Gastrocnemius medialis (tissue), 4 donors: ENCODE data around the gene NRG3. TPM values are rescaled to one million over a fixed set of nuclear protein-coding genes. Genes with fewer than 3 reads are reported as not detected.

Experiments used
- ATAC-seq, 2 donors: fragments of 150-250 bp; one replicate each; pipeline ENCODE4 v1.9.1; 2016
- DNase-seq, 2 donors: peaks; one replicate each; pipeline ENCODE4 v3.0.0-alpha.2; 2019
- H3K27ac ChIP-seq, 4 donors: fragments of 200-600 bp; sonication (generic); 1 replicate in 1 of 4; 2 replicates in 3 of 4; pipeline ENCODE4 v1.5.1; 2016 to 2018; ENCODE audit warnings: mild to moderate bottlenecking in 2 of 4, moderate library complexity in 1 of 4
- H3K27me3 ChIP-seq, 3 donors: fragments of 200-600 bp; sonication (generic) in 2 of 3; 1 replicate in 1 of 3; 2 replicates in 2 of 3; pipeline versions ENCODE4 v1.5.1 to v1.6.0; 2016 to 2019; ENCODE audit warnings: mild to moderate bottlenecking in 1 of 3, moderate library complexity in 1 of 3
- H3K36me3 ChIP-seq, 2 donors: fragments of 200-600 bp; sonication (generic) in 1 of 2; one replicate each; pipeline ENCODE4 v1.5.1; 2017 to 2018
- H3K4me1 ChIP-seq, 2 donors: fragments of 200-600 bp; sonication (generic) in 1 of 2; one replicate each; pipeline ENCODE4 v1.5.1; 2016 to 2017; ENCODE audit warnings: mild to moderate bottlenecking in 2 of 2
- H3K4me3 ChIP-seq, 4 donors: fragments of 200-600 bp; sonication (generic) in 3 of 4; 1 replicate in 1 of 4; 2 replicates in 3 of 4; pipeline ENCODE4 v1.5.1; 2016 to 2019; ENCODE audit warnings: mild to moderate bottlenecking in 2 of 4
- H3K9me3 ChIP-seq, 3 donors: fragments of 200-600 bp; sonication (generic) in 2 of 3; 1 replicate in 1 of 3; 2 replicates in 2 of 3; pipeline ENCODE4 v1.5.1; 2016 to 2019
- CTCF ChIP-seq, 5 experiments: fragments of 450-650 bp in 3 of 5; fragments of 200-600 bp in 2 of 5; sonication (generic) in 2 of 5; IDR thresholded peaks in 4 of 5; conservative IDR thresholded peaks in 1 of 5; 1 replicate in 4 of 5; 2 replicates in 1 of 5; pipeline ENCODE4 v1.5.1; 2016 to 2019; ENCODE audit warnings: antibody characterized with exemption in 5 of 5, mild to moderate bottlenecking in 3 of 5, moderate library complexity in 3 of 5
- POLR2A ChIP-seq, 2 donors: fragments of 450-650 bp; IDR thresholded peaks; one replicate each; pipeline ENCODE4 v1.6.1; 2017; ENCODE audit warnings: antibody characterized with exemption in 2 of 2, mild to moderate bottlenecking in 2 of 2, moderate library complexity in 2 of 2
- in situ Hi-C, 4 donors: fragments of 200-750 bp; cut with MboI; loops; one replicate each; pipeline versions ENCODE4 v1.15.0 to v1.8.0; 2017; ENCODE audit warnings: low sequenced_read_pairs in 4 of 4
- intact Hi-C: fragments of 100-400 bp; cut with DNase I; formaldehyde crosslinking; loops from one replicate; pipeline ENCODE4 v1.15.1; 2023; ENCODE audit warnings: low total_unique reads
- total RNA-seq, 4 donors: library from RNA; depleted of rRNA; stranded (reverse); fragments of >200 nt; gene quantifications; one replicate each; pipeline versions ENCODE4 v1.1.0 to v1.2.3, GENCODE V29; 2016

The NRG3 gene
- total RNA-seq, 4 donors from 2014 or later = not detected

- no peak for ATAC-seq
Measured at GRCh38 chr10:82817676-82818422, 942.9 kb downstream of the NRG3 start.

GRCh38 chr10:82821043-82821442 lies 946.0 kb downstream of the NRG3 start:
- no peaks in the 10 kb centered on the region for H3K36me3 ChIP-seq
- H3K4me3 ChIP-seq = no peak overlapping the region
- TF ChIP-seq POLR2A (IDR thresholded peaks at IDR 0.05) (no peak), CTCF (IDR thresholded peaks at IDR 0.05 in 4 of 5, conservative IDR thresholded peaks at IDR 0.05 in 1 of 5) (no peak)
- H3K27ac ChIP-seq = no peak overlapping the region
- DNase-seq = no peak
- no peaks in the 10 kb centered on the region for H3K27me3 ChIP-seq
- in situ Hi-C loops (no loop called here), intact Hi-C loops (no loop called here)
- ATAC-seq = no peak
- no peaks in the 10 kb centered on the region for H3K4me1 ChIP-seq
- H3K9me3 ChIP-seq = no peaks in the 10 kb centered on the region

More at GRCh38 chr10:82817676-82818422, 942.9 kb downstream of the NRG3 start:
- Histone ChIP-seq H3K27ac (no peak overlapping the region), H3K36me3 (no peaks in the 10 kb centered on the region), H3K27me3 (no peaks in the 10 kb centered on the region), H3K4me1 (no peaks in the 10 kb centered on the region), H3K4me3 (no peak overlapping the region), H3K9me3 (no peaks in the 10 kb centered on the region)
- no peak for DNase-seq
- in situ Hi-C loops = no loop called here
- no peak for TF ChIP-seq POLR2A (IDR thresholded peaks at IDR 0.05)
- TF ChIP-seq CTCF (IDR thresholded peaks at IDR 0.05 in 4 of 5, conservative IDR thresholded peaks at IDR 0.05 in 1 of 5) = no peak
- intact Hi-C loops = no loop called here

GRCh38 chr10:82826132-82826531 lies 951.1 kb downstream of the NRG3 start:
- in situ Hi-C loops = no loop called here

GRCh38 chr10:82827901-82828300 lies 952.9 kb downstream of the NRG3 start:
- in situ Hi-C loops = no loop called here
- TF ChIP-seq CTCF (IDR thresholded peaks at IDR 0.05 in 4 of 5, conservative IDR thresholded peaks at IDR 0.05 in 1 of 5) = no peak
- no peak for TF ChIP-seq POLR2A (IDR thresholded peaks at IDR 0.05)
- Histone ChIP-seq H3K9me3 (no peaks in the 10 kb centered on the region), H3K4me1 (no peaks in the 10 kb centered on the region), H3K27me3 (no peaks in the 10 kb centered on the region), H3K4me3 (no peak overlapping the region), H3K36me3 (no peaks in the 10 kb centered on the region), H3K27ac (no peak overlapping the region)
- no peak for ATAC-seq
- DNase-seq = no peak
- intact Hi-C loops = no loop called here

More at GRCh38 chr10:82826132-82826531, 951.1 kb downstream of the NRG3 start:
- TF ChIP-seq POLR2A (IDR thresholded peaks at IDR 0.05) (no peak), CTCF (IDR thresholded peaks at IDR 0.05 in 4 of 5, conservative IDR thresholded peaks at IDR 0.05 in 1 of 5) (no peak)
- no peaks in the 10 kb centered on the region for H3K4me1 ChIP-seq
- H3K4me3 ChIP-seq = no peak overlapping the region
- intact Hi-C loops = no loop called here
- no peaks in the 10 kb centered on the region for H3K36me3 ChIP-seq
- no peak for ATAC-seq
- H3K27ac ChIP-seq = no peak overlapping the region
- H3K9me3 ChIP-seq = no peaks in the 10 kb centered on the region
- DNase-seq = no peak
- no peaks in the 10 kb centered on the region for H3K27me3 ChIP-seq
